Neural progenitor cell (in vitro differentiated cells): ENCODE data around the gene CATSPER4. TPM values are rescaled to one million over a fixed set of nuclear protein-coding genes. Genes with fewer than 3 reads are reported as not detected.

Experiments
- DNase-seq: peaks from one replicate; pipeline ENCODE4 v3.0.0-alpha.2; 2016; ENCODE audit warnings: low spot score
- H2AFZ ChIP-seq: fragments of 200-600 bp; sonication (generic); replicated peaks from 2 replicates; pipeline ENCODE4 v1.6.1; 2016; ENCODE audit warnings: antibody characterized with exemption
- H3F3A ChIP-seq: fragments of 200-600 bp; sonication (generic); 2 replicates; pipeline ENCODE4 v1.6.1; 2016; ENCODE audit warnings: antibody characterized with exemption, low read depth
- H3K27ac ChIP-seq: fragments of 200-600 bp; sonication (generic); 2 replicates; pipeline ENCODE4 v1.5.1; 2016; ENCODE audit warnings: mild to moderate bottlenecking
- H3K27me3 ChIP-seq: fragments of 200-600 bp; sonication (generic); 2 replicates; pipeline ENCODE4 v1.6.1; 2016; ENCODE audit warnings: mild to moderate bottlenecking, moderate library complexity
- H3K36me3 ChIP-seq: fragments of 200-600 bp; sonication (generic); 2 replicates; pipeline ENCODE4 v1.5.1; 2016
- H3K4me1 ChIP-seq: fragments of 200-600 bp; sonication (generic); 2 replicates; pipeline ENCODE4 v1.6.1; 2016; ENCODE audit warnings: mixed run types
- H3K4me2 ChIP-seq: fragments of 200-600 bp; sonication (generic); 2 replicates; pipeline ENCODE4 v1.6.1; 2016
- H3K4me3 ChIP-seq: fragments of 200-600 bp; sonication (generic); 2 replicates; pipeline ENCODE4 v1.5.1; 2016
- H3K79me2 ChIP-seq: fragments of 200-600 bp; sonication (generic); 2 replicates; pipeline ENCODE4 v1.6.1; 2016; ENCODE audit warnings: low read depth
- H3K9ac ChIP-seq: fragments of 200-600 bp; sonication (generic); 2 replicates; pipeline ENCODE4 v1.6.1; 2016
- H3K9me3 ChIP-seq: fragments of 200-600 bp; sonication (generic); 2 replicates; pipeline ENCODE4 v1.5.1; 2016; ENCODE audit warnings: low read depth
- H4K20me1 ChIP-seq: fragments of 200-600 bp; sonication (generic); 2 replicates; pipeline ENCODE4 v1.6.1; 2016; ENCODE audit warnings: low read depth
- H3K27ac Mint-ChIP-seq: 3 replicates; pipeline ENCODE4 v1.8.0; 2021; ENCODE audit warnings: mixed read lengths
- H3K27me3 Mint-ChIP-seq: 2 replicates; pipeline ENCODE4 v1.8.0; 2022; ENCODE audit warnings: low read depth, mild to moderate bottlenecking, inconsistent platforms, moderate library complexity, mixed read lengths; ENCODE audit not compliant: insufficient read depth
- H3K36me3 Mint-ChIP-seq: 3 replicates; pipeline ENCODE4 v1.8.0; 2021; ENCODE audit warnings: mixed read lengths
- H3K4me1 Mint-ChIP-seq: 3 replicates; pipeline ENCODE4 v1.8.0; 2021; ENCODE audit warnings: mixed read lengths
- H3K4me3 Mint-ChIP-seq: 3 replicates; pipeline ENCODE4 v1.8.0; 2021; ENCODE audit warnings: mild to moderate bottlenecking, moderate library complexity, mixed read lengths
- H3K9me3 Mint-ChIP-seq: 3 replicates; pipeline ENCODE4 v1.8.0; 2020; ENCODE audit warnings: mixed read lengths
- CTCF ChIP-seq: fragments of 200-600 bp; sonication (generic); IDR thresholded peaks from 2 replicates; pipeline ENCODE4 v1.5.1; 2017; ENCODE audit warnings: antibody characterized with exemption, mild to moderate bottlenecking
- EZH2 ChIP-seq: fragments of 200-600 bp; sonication (generic); IDR thresholded peaks from 2 replicates; pipeline ENCODE4 v1.6.1; 2017; ENCODE audit warnings: antibody characterized with exemption, mild to moderate bottlenecking, moderate library complexity
- EZH2phosphoT487 ChIP-seq: fragments of 200-600 bp; sonication (generic); IDR thresholded peaks from 2 replicates; pipeline ENCODE4 v1.6.1; 2017; ENCODE audit warnings: antibody characterized with exemption
- total RNA-seq: library from RNA; depleted of rRNA; stranded (reverse); fragments of >200 nt; gene quantifications from 2 replicates; pipeline ENCODE4 v1.2.3, GENCODE V29; 2015; ENCODE audit warnings: low replicate concordance

CATSPER4 gene
- total RNA-seq, 1 donor from 2014 or later, result not detected

GRCh38 chr1:26175346-26175745 is 15.1 kb upstream of the CATSPER4 start:
- no peaks in the 10 kb centered on the region for H3K27me3 ChIP-seq
- Mint-ChIP-seq H3K4me1 (peaks cover 16% of the 10 kb centered on the region), H3K9me3 (no peaks in the 10 kb centered on the region), H3K27me3 (no peaks in the 10 kb centered on the region), H3K27ac (no peak overlapping the region), H3K4me3 (no peak overlapping the region), H3K36me3 (no peaks in the 10 kb centered on the region)
- no peak overlapping the region for H3K9ac ChIP-seq
- H3K4me3 ChIP-seq, result no peak overlapping the region
- H3K4me1 ChIP-seq, result peaks cover 17% of the 10 kb centered on the region
- H3K4me2 ChIP-seq, result no peak overlapping the region
- no peak for DNase-seq
- H3K79me2 ChIP-seq, result peaks cover 8% of the 10 kb centered on the region
- TF ChIP-seq EZH2phosphoT487 (no peak), EZH2 (no peak), CTCF (no peak)
- no peak overlapping the region for H2AFZ ChIP-seq
- H4K20me1 ChIP-seq, result peaks cover 3% of the 10 kb centered on the region
- peaks cover 13% of the 10 kb centered on the region for H3F3A ChIP-seq
- H3K36me3 ChIP-seq, result no peaks in the 10 kb centered on the region
- H3K9me3 ChIP-seq, result no peaks in the 10 kb centered on the region
- no peak overlapping the region for H3K27ac ChIP-seq

- Histone ChIP-seq H3K4me2 (peak within 1 kb of the TSS; percentile 77), H2AFZ (peak within 1 kb of the TSS; percentile 87), H3K79me2 (no peaks in the 10 kb centered on the region), H3K4me3 (peak within 1 kb of the TSS; percentile 49), H3K27me3 (no peaks in the 10 kb centered on the region), H3F3A (peaks cover 13% of the 10 kb centered on the region), H3K9ac (no peak within 1 kb of the TSS), H3K36me3 (no peaks in the 10 kb centered on the region), H3K27ac (no peak within 1 kb of the TSS), H3K4me1 (no peaks in the 10 kb centered on the region), H3K9me3 (no peaks in the 10 kb centered on the region), H4K20me1 (no peaks in the 10 kb centered on the region)
- H3K9me3 Mint-ChIP-seq, result no peaks in the 10 kb centered on the region
- H3K4me1 Mint-ChIP-seq, result peaks cover 13% of the 10 kb centered on the region
- TF ChIP-seq EZH2 (no peak), CTCF (peak; percentile 48), EZH2phosphoT487 (no peak)
- peaks cover 2% of the 10 kb centered on the region for H3K36me3 Mint-ChIP-seq
- H3K27me3 Mint-ChIP-seq, result peaks cover 2% of the 10 kb centered on the region
- peak; percentile 84 for DNase-seq
- no peak within 1 kb of the TSS for H3K4me3 Mint-ChIP-seq
- peak within 1 kb of the TSS; percentile 39 for H3K27ac Mint-ChIP-seq
These were observed 13.2 kb upstream of the CATSPER4 start, which contains the start of gene CNKSR1 for GRCh38 chr1:26177182-26177684. CNKSR1 (plus strand) TSS chr1:26177491; CDS start chr1:26177548, 57 bp downstream.

GRCh38 chr1:26180010-26180506 is 10.3 kb upstream of the CATSPER4 start:
- Mint-ChIP-seq H3K36me3 (peaks cover 2% of the 10 kb centered on the region), H3K27ac (no peak overlapping the region), H3K4me1 (peaks cover 13% of the 10 kb centered on the region), H3K27me3 (peaks cover 2% of the 10 kb centered on the region), H3K4me3 (no peak overlapping the region), H3K9me3 (no peaks in the 10 kb centered on the region)
- H2AFZ ChIP-seq, result no peak overlapping the region
- DNase-seq, result no peak
- no peak overlapping the region for H3K9ac ChIP-seq
- H3K36me3 ChIP-seq, result no peaks in the 10 kb centered on the region
- TF ChIP-seq EZH2phosphoT487 (no peak), CTCF (no peak), EZH2 (no peak)
- H3K27me3 ChIP-seq, result no peaks in the 10 kb centered on the region
- H4K20me1 ChIP-seq, result no peaks in the 10 kb centered on the region
- H3K9me3 ChIP-seq, result no peaks in the 10 kb centered on the region
- H3K4me3 ChIP-seq, result no peak overlapping the region
- no peak overlapping the region for H3K4me2 ChIP-seq
- no peaks in the 10 kb centered on the region for H3K4me1 ChIP-seq
- no peaks in the 10 kb centered on the region for H3K79me2 ChIP-seq
- H3F3A ChIP-seq, result peaks cover 9% of the 10 kb centered on the region
- no peak overlapping the region for H3K27ac ChIP-seq
